B cell (primary cell): ENCODE data around the gene TSNAX.

Source experiments
- EZH2 ChIP-seq: IDR thresholded peaks from 2 replicates; pipeline ENCODE4 v1.6.1; 2012; ENCODE audit warnings: borderline replicate concordance, low read depth, mild to moderate bottlenecking, moderate library complexity, low read length; ENCODE audit not compliant: insufficient read depth, poor library complexity, severe bottlenecking
- TF ChIP-seq, protein P1 (sequence below): fragments of 200-600 bp; IDR thresholded peaks from one replicate; pipeline ENCODE4 v1.8.0; 2022; ENCODE audit warnings: antibody characterized with exemption, mild to moderate bottlenecking

GRCh38 chr1:231481289-231481688, 47.2 kb upstream of the TSNAX start:
- TF ChIP-seq, protein P1, sequence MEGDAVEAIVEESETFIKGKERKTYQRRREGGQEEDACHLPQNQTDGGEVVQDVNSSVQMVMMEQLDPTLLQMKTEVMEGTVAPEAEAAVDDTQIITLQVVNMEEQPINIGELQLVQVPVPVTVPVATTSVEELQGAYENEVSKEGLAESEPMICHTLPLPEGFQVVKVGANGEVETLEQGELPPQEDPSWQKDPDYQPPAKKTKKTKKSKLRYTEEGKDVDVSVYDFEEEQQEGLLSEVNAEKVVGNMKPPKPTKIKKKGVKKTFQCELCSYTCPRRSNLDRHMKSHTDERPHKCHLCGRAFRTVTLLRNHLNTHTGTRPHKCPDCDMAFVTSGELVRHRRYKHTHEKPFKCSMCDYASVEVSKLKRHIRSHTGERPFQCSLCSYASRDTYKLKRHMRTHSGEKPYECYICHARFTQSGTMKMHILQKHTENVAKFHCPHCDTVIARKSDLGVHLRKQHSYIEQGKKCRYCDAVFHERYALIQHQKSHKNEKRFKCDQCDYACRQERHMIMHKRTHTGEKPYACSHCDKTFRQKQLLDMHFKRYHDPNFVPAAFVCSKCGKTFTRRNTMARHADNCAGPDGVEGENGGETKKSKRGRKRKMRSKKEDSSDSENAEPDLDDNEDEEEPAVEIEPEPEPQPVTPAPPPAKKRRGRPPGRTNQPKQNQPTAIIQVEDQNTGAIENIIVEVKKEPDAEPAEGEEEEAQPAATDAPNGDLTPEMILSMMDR: no peak
- no peak for TF ChIP-seq EZH2
